Caco-2 (cell line): Measurements from ENCODE around the gene TENM3. TPM values are rescaled to one million over a fixed set of nuclear protein-coding genes. Genes with fewer than 3 reads are reported as not detected.

ENCODE experiments used
- BruUV-seq: library from RNA; stranded (reverse); fragments of 400-500 nt; replicated peaks from 2 replicates; lab custom pipeline; 2021; lab: Mats Ljungman, UMichigan
- CTCF ChIA-PET: fragments of 300-600 bp; sonication (Branson Sonifier 250); formaldehyde crosslinking; loops from one replicate; lab custom pipeline; 2022; ENCODE audit warnings: antibody characterized with exemption; lab: Charles Lee
- POLR2A ChIA-PET: fragments of 300-600 bp; sonication (Branson Sonifier 250); formaldehyde crosslinking; loops from one replicate; lab custom pipeline; 2022; ENCODE audit warnings: antibody characterized with exemption; lab: Charles Lee
- DNase-seq, 2 experiments: peaks; one replicate each; pipeline versions ENCODE4 v3.0.0 to v3.0.0-alpha.2; 2020 to 2022
- H3K27me3 ChIP-seq: replicated peaks from 2 replicates; pipeline ENCODE4 v1.6.0; 2011; ENCODE audit warnings: low read length; ENCODE audit not compliant: control insufficient read depth, insufficient read depth
- H3K36me3 ChIP-seq: 2 replicates; pipeline ENCODE4 v1.5.1; 2011; ENCODE audit warnings: low read length; ENCODE audit not compliant: control insufficient read depth, insufficient read depth
- H3K4me1 ChIP-seq: fragments of 250-450 bp; sonication (Bioruptor Pico); 2 replicates; pipeline ENCODE4 v1.5.1; 2020; ENCODE audit warnings: mild to moderate bottlenecking
- H3K4me3 ChIP-seq: 2 replicates; pipeline ENCODE4 v1.5.1; 2011; ENCODE audit warnings: low read depth, mild to moderate bottlenecking, control low read depth, low read length
- H3K9me3 ChIP-seq: fragments of 250-450 bp; sonication (Bioruptor Pico); 2 replicates; pipeline ENCODE4 v1.5.1; 2020; ENCODE audit warnings: mild to moderate bottlenecking, moderate library complexity
- H3K27ac Mint-ChIP-seq: one replicate; pipeline ENCODE4 v1.8.0; 2022; ENCODE audit warnings: mixed read lengths; ENCODE audit not compliant: unreplicated experiment
- H3K27me3 Mint-ChIP-seq: one replicate; pipeline ENCODE4 v1.8.0; 2022; ENCODE audit warnings: mixed read lengths; ENCODE audit not compliant: insufficient read depth, unreplicated experiment
- H3K36me3 Mint-ChIP-seq: one replicate; pipeline ENCODE4 v1.8.0; 2022; ENCODE audit warnings: mild to moderate bottlenecking, mixed read lengths; ENCODE audit not compliant: insufficient read depth, unreplicated experiment
- H3K4me1 Mint-ChIP-seq: one replicate; pipeline ENCODE4 v1.8.0; 2022; ENCODE audit warnings: low read depth, mixed read lengths; ENCODE audit not compliant: unreplicated experiment
- H3K4me3 Mint-ChIP-seq: one replicate; pipeline ENCODE4 v1.8.0; 2022; ENCODE audit warnings: mild to moderate bottlenecking, moderate library complexity, mixed read lengths; ENCODE audit not compliant: unreplicated experiment
- H3K9me3 Mint-ChIP-seq: one replicate; pipeline ENCODE4 v1.8.0; 2022; ENCODE audit warnings: mixed read lengths; ENCODE audit not compliant: unreplicated experiment
- intact Hi-C: fragments of 100-400 bp; cut with micrococcal nuclease; formaldehyde crosslinking; loops from one replicate; pipeline ENCODE4 v1.10.0; 2022; ENCODE audit not compliant: unreplicated experiment
- total RNA-seq: library from RNA; stranded (reverse); gene quantifications from 2 replicates; pipeline ENCODE4 v1.2.3, GENCODE V29; 2022
- TF ChIP-seq, protein P1 (sequence below), 2 experiments: fragments of 200-600 bp in 1 of 2; IDR thresholded peaks; 1 replicate in 1 of 2; 2 replicates in 1 of 2; pipeline versions ENCODE4 v1.5.1 to v1.8.0; 2011 to 2022; ENCODE audit warnings: antibody characterized with exemption in 1 of 2, control low read depth in 1 of 2, inconsistent platforms in 1 of 2, low read depth in 1 of 2, low read length in 1 of 2, mild to moderate bottlenecking in 1 of 2, moderate library complexity in 1 of 2; ENCODE audit not compliant: insufficient read depth in 1 of 2, severe bottlenecking in 1 of 2, unreplicated experiment in 1 of 2

Gene TENM3
- total RNA-seq, 1 experiment from 2014 or later, result 94.7 TPM

DNA sequence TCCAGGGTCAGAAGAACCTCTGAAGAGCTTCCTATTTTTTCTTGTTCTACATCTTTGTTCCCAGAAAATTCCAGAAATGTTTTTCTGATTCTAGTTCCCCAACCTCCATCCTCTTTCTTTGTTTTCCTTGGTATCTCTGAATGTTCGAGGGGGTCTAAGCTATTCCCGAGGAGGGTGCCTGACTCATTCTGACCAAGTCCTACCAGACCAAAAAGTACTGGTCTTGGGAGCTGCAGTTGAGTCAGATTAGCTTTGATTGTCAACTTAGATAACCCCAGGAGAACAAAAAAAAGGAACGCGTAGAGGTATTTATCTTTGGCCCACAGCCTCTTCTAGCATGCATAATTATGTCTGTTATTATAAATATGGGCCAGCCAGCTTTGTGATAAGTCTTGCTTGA, 12.1 kb upstream of the TENM3 start:
- ChIA-PET POLR2A (no interaction called here), CTCF (no interaction called here)
- Histone ChIP-seq H3K4me3 (no peak overlapping the region), H3K9me3 (no peaks in the 10 kb centered on the region), H3K4me1 (peaks cover 19% of the 10 kb centered on the region), H3K27me3 (no peaks in the 10 kb centered on the region), H3K36me3 (no peaks in the 10 kb centered on the region)
- intact Hi-C loops, result loop anchor here (1.0 kb wide), 1 partner anchor 9 kb away; no protein-coding TSS in a partner anchor
- Mint-ChIP-seq H3K27me3 (no peaks in the 10 kb centered on the region), H3K4me3 (no peak overlapping the region), H3K27ac (no peak overlapping the region), H3K9me3 (no peaks in the 10 kb centered on the region), H3K36me3 (peaks cover 23% of the 10 kb centered on the region), H3K4me1 (peaks cover 39% of the 10 kb centered on the region)
- BruUV-seq, result no TSS peak
- TF ChIP-seq, protein P1, sequence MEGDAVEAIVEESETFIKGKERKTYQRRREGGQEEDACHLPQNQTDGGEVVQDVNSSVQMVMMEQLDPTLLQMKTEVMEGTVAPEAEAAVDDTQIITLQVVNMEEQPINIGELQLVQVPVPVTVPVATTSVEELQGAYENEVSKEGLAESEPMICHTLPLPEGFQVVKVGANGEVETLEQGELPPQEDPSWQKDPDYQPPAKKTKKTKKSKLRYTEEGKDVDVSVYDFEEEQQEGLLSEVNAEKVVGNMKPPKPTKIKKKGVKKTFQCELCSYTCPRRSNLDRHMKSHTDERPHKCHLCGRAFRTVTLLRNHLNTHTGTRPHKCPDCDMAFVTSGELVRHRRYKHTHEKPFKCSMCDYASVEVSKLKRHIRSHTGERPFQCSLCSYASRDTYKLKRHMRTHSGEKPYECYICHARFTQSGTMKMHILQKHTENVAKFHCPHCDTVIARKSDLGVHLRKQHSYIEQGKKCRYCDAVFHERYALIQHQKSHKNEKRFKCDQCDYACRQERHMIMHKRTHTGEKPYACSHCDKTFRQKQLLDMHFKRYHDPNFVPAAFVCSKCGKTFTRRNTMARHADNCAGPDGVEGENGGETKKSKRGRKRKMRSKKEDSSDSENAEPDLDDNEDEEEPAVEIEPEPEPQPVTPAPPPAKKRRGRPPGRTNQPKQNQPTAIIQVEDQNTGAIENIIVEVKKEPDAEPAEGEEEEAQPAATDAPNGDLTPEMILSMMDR (IDR thresholded peaks at IDR 0.05; ENCODE audit: insufficient read depth in 1 of 2, low read depth in 1 of 2, low read length in 1 of 2, severe bottlenecking in 1 of 2, unreplicated experiment in 1 of 2), result no peak
- no peak for DNase-seq

DNA sequence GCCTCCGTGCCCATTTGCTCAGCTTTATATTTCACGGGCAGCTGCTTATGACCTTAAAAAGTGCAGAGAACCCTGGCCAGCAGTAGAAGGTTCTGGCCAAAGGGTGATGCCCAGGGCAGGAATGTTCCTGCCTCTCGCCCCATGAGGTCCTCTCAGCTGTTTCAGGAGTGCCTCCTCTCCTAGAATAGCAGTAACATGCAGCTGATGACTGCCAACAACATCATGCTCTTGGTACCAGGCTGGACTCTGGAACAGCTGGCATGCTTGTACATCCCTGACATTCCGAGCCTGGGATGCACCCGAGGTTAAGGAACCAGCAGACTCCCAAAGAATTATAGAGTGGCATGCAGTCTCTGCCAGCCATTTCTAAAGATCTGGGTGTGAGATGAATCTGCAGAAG, 11.7 kb upstream of the TENM3 start:
- Mint-ChIP-seq H3K9me3 (no peaks in the 10 kb centered on the region), H3K4me3 (no peak overlapping the region), H3K27me3 (no peaks in the 10 kb centered on the region), H3K4me1 (peaks cover 39% of the 10 kb centered on the region), H3K27ac (no peak overlapping the region), H3K36me3 (peaks cover 23% of the 10 kb centered on the region)
- no peaks in the 10 kb centered on the region for H3K27me3 ChIP-seq
- peaks cover 23% of the 10 kb centered on the region for H3K4me1 ChIP-seq
- no peak overlapping the region for H3K4me3 ChIP-seq
- TF ChIP-seq, protein P1 (IDR thresholded peaks at IDR 0.05; ENCODE audit: insufficient read depth in 1 of 2, low read depth in 1 of 2, low read length in 1 of 2, severe bottlenecking in 1 of 2, unreplicated experiment in 1 of 2), result no peak
- no TSS peak for BruUV-seq
- intact Hi-C loops, result loop anchor here (1.0 kb wide), 1 partner anchor 9 kb away; no protein-coding TSS in a partner anchor
- ChIA-PET POLR2A (no interaction called here), CTCF (no interaction called here)
- DNase-seq, result no peak
- H3K9me3 ChIP-seq, result no peaks in the 10 kb centered on the region
- H3K36me3 ChIP-seq, result no peaks in the 10 kb centered on the region

DNA sequence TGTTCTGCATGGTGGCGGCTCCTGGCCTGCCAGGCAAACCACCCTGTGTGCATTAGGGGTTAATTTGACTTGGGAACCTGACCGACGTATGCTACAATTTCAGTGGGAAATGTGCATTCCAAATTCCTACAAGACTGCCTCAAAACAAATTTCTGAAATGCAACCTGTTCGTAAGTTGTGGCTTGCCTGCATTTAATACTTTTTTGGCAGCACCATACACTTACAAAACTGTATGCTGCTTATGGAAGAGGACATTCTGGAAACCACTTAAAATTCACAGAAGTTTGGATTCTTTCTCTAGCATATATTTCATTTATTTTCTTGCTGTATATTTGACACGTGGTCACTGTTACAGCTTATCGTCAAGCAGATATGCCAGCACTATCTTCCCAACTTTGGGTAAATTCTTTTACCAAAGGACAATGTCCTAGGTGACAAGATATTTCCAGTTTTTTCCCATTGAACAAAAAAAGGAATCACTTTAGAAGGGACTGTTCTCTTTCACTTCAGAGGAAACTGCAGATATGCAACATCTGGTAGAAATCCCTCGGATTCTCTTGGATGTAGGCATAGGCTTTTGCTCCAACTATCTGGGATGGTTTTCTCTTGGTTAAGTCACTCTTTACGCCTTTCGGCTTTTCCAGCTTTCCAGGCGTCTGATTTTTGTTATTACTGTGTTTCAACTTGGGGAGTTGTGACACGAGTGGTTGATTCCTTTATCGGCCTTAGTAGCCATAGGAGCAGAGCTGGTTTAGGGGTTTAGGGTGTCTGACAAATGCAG, 9.7 kb upstream of the TENM3 start:
- POLR2A ChIA-PET, result no interaction called here
- Histone ChIP-seq H3K9me3 (no peaks in the 10 kb centered on the region), H3K36me3 (no peaks in the 10 kb centered on the region), H3K4me1 (peaks cover 35% of the 10 kb centered on the region), H3K4me3 (no peak overlapping the region), H3K27me3 (no peaks in the 10 kb centered on the region)
- no peaks in the 10 kb centered on the region for H3K9me3 Mint-ChIP-seq
- DNase-seq, result no peak
- no peak overlapping the region for H3K4me3 Mint-ChIP-seq
- H3K36me3 Mint-ChIP-seq, result peaks cover 17% of the 10 kb centered on the region
- no peaks in the 10 kb centered on the region for H3K27me3 Mint-ChIP-seq
- CTCF ChIA-PET, result no interaction called here
- TF ChIP-seq, protein P1 (IDR thresholded peaks at IDR 0.05; ENCODE audit: insufficient read depth in 1 of 2, low read depth in 1 of 2, low read length in 1 of 2, severe bottlenecking in 1 of 2, unreplicated experiment in 1 of 2), result no peak
- intact Hi-C loops, result no loop called here
- peaks cover 47% of the 10 kb centered on the region for H3K4me1 Mint-ChIP-seq
- peak overlapping the region; percentile 31 for H3K27ac Mint-ChIP-seq
- no TSS peak for BruUV-seq
